CD4-positive, alpha-beta T cell treated with Interleukin-15 for 4 hours (primary cell): ENCODE data around the gene PRELID3B.

Source experiments
- DNase-seq: peaks from one replicate; pipeline ENCODE4 v3.0.0-alpha.2; 2020; ENCODE audit warnings: low spot score

Gene PRELID3B

DNA sequence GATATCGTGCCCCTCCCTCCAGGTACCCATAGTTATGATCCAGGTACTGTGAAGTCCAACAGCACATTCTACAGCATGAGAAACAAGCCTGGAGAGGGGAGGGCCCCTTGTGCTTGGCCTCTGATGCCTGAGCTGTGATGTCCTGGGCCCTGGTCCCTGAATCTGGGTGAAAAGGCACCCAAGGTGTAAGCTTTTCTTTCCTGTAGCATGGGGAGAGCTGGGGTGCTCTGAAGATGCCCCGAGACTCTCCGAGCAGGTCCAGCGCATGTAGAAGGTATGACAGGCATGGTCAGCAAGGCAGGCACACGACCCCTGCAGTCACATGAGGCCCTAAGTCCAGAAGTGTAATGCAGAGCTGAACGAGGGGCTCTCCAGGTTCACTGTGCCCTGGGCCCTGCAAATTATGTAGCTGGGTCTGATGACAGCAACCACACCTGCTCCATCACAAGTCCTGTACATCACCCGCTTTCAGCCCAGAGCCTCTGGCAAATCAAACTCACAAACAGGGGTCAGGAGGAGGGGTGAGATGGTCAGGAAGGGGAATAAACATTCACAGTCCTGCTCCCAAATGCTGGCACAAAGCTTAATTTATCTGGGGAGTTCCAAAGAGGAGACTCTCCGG, 33.8 kb downstream of the PRELID3B start:
- no peak for DNase-seq

DNA sequence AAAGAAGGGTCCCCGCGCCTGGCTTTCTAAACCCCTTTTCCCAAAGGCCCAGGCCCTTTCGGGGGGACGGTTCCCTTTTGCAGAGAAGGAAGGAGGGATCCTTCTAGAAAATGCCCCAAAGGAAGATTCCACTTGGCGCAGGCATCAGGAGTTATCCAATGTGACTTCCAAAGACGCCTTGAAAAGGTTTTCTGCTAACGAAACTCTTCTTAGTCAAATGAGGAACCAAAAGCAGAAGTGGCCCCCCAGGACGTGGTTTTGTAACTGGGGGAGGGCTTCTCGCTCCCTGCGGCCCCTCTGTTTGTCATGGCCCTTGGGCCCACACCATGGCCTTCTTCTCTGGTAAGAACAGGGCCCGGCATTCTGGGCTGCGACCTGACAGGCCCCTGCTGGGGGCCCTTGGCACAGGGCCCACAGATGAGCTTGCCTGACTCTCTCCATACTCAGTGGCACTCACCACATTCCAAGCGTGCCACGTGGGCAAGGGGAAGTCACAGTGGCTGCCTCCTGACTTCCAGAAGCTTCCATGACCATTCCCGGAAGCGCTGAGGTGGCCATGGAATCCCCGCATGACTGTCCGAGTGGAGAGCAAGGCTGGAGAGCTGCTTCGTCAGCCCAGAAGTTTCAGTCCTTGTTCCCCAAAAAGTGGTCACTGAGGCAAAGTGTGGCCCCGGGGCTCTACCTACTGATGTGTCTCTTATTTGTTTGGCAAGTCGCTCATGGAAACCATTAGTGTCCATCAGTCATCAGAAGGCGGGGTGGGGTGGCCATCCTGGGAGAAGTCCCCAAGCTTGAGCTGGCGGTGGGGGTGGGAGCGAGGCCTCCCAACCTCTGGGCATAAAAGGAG, 34.7 kb downstream of the PRELID3B start:
- no peak for DNase-seq

DNA sequence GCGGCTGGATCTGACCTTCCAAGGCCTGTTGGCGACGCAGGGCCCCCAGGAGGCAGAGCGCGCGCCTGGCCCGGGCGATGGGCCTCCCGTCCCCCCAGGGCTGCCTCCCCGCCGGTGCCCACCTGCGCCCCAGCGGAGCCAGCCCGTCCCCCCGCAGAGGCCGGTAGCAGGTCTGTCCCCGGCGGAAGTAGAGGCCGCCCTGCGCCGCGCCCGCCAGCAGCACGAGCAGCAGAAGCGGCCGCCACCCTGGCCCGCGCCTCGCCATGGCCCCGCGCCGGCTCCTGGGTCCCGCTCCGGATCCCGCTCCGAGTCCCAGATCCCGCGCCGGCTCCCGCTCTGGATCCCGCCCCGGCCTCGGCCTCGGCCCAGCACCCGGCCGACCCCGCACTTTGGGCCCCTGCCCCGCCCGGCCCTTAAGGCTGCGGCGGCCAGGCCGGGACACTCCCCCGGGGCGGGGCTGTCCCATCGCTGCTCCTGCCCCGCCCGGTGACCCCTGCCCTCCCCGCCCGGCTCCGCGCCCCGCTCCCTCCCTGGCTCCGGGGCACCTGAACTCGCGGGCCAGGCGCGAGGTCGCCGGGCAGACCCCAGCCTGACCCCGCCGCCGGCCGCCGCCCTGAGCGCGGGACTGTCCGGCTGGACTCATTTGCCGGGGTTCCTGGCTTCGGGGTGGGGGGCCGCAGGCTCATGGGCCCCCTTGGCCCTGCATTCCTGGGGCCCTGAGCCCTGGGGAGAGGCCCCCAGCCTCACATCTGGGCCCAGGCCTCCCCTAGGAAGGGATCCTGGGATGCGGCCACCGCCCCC, 35.5 kb downstream of the PRELID3B start, which contains the start of gene CTSZ:
Gene CTSZ (minus strand): TSS at position 391 of the 801 bp plus-strand sequence. CDS start 126 bp downstream, at position 265.
- DNase-seq, result peak; percentile 25

DNA sequence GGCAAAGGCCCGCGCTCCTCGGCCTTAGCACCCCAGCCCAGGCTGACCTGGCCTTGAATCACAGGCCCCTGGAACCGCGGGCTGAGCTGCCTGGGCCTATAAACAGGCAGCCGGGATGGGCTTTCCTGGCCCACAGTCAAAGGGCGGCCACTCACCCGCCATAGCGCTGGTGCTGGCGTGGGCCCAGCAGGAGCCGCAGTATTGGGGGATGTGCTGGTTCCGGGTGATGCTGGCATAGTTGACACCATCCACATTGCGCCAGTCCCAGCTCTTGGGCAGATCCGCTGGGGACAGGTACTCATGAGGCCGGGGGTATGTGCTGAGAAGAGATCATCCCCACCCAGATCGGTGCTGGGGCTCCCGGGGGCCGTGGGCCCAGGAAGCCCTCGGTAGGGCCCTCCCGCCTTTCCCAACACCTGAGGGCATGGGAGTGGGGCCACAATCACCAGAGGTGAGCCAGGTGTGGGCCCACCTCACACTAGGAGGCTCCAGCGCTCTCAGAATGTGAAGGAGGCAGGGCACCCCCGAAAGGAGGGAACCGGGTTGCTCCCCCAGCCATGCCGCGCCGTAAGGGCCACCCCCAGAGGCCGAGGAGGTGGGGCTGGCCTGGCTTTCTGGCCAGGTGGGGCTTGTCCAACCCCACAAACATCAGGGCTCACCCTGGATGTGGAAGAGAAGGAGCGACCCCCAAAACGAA, 36.3 kb downstream of the PRELID3B start:
- DNase-seq, result no peak

DNA sequence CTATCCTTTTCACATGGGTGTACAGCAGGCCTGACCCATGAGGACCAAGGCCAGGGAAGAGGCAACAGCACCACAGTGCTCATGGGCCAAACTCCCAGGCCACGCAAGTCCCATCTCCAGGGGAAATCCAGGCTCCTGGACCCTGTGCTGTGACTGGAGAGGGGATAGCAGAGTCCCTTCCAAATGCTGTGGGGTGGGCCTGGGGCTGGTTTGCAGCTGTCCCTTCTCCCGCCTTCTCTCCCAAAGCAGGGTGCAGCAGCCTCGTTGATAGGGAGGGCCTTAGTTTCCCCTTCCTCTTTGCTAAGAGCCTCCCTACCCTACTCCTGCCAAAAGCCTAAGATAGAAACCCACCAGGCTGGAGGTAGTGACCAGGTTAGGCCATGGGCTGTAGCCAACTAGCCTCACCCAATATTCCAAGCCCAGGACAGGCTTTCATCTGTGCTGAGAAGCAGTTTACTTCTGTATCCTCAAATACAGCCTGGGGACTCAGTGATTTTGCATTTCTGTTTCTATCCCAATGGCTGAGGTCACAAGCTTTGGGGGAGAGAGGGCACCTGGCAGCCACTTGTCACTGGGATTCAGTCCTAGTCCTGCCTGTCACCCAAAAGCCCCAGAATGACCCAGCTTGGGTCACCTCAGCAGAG, 36.9 kb downstream of the PRELID3B start:
- DNase-seq, result no peak

DNA sequence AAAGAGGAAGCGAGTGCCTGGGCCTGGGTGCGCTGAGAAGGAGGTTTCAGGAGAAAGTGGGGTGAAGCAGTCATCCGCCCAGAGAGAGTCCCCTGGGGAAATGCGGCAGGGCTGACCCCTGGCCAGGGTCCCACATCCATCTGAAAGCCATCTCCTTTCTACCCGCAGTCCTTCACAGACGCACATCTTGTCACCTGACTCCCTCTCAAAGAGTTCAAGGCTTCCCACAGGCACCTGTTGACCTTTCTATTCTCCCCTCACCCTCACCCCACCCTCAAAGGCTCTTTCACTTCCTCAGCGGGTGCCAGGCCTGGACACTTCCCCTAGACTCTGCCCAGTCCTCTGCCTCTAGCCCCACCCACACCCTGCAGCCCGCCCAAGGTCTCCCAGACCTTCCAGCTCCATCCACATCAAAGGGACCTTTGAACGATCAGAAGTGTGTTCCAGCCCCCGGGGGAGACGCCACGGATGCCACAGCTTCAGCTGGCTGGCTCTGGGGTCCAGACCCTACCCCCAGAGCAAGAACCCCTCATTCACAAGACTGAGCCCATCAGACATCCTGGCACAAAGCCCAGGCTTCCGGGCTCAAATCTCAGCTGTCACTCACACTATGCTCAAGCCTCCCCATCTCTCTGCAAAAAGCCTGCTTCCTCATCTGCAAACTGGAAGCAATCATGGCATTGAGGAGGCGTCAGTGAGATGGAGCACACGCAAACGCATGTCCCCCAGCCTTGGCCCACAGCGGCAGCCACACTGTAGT, 37.6 kb downstream of the PRELID3B start:
- peak; percentile 41 for DNase-seq

DNA sequence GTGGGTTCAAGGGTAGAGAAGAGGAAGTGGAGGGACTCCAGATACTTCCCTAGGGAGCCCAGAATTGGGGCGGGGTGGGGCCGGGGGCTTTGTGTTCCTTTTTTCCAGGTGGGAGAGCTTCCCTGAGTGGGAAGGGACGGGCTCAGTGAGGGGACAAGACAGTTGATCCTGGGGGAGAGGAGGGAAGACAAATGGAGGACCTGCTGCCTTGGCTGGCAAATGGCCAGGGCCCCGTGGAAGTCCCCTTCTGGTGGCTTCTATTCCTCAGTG, 38.2 kb downstream of the PRELID3B start:
- peak; percentile 47 for DNase-seq

DNA sequence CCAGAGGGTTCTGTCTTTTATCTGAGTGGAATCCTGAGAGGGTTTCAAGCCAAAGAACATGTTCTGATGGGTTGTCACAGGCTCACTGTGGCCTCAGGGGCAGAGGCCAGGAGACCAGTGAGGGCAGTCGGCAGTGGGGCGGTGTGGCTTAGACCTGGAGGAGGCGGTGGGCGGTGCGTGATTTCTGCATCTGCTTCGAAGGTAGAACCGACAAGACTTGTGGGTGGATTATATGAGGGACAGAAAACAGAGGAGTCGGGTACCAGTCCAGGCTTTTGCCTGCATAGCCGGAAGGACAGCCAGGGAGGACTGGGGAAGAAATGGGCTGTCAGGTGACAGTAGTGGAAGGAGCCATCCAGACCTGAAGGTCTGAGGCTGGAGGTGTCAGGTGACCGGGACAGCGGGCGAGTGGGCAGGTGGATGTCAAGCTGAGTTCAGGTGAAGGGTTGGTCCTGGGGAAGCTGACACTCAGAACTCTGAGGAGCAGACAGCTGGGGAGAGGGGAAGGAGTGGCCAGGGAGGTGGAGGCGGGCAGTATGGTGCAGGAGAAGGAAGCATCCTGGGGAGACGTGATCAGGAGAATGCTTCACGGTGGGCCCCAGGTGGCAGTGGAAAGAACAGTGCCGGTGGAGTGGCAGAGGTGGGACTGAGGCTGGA, 38.6 kb downstream of the PRELID3B start:
- DNase-seq, result no peak

DNA sequence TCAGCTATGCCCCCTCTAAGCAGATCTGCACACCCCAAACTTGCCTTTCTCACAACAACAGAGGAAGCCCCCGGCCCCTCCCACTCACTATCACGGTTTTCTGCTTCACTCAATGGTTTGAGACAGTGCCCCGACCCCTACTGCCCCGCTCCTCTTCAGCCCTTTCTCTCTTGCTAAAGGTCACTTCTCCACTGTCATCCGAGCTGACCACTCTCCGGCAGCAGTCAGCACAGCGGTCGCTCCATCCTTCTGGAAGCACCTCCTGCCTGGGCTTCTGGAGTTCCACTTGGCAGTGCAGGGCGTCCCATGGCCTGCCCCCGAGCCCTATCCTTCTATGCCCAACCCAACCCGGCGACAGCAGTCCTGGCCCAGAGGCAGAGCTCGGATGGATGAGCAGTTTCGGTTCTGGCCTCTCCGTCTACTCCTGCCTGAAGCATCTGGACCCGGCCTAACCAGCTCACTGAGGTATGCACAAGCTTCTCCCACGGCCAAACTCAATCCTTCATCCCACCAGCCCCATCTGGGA, 39.6 kb downstream of the PRELID3B start:
- DNase-seq, result no peak

DNA sequence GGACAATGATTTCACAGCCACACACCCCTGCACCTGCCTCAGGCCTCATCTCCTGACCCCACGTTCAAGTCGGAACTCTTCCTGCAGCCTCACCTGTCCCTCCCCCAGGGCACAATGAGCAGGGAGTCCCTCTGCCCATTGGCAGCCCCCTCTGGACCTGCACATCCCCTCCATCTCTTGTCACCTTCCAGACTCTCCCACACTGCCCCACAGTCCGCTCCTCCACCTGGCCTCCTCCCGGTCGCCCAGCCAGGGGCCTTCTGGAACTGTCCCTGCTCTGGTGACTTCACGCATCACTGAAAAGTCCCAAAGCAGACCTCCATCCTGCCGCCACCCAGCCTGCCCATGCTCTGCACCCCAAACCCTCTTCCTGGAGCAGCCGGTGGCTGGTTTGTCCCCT, 40.2 kb downstream of the PRELID3B start:
- DNase-seq, result no peak

DNA sequence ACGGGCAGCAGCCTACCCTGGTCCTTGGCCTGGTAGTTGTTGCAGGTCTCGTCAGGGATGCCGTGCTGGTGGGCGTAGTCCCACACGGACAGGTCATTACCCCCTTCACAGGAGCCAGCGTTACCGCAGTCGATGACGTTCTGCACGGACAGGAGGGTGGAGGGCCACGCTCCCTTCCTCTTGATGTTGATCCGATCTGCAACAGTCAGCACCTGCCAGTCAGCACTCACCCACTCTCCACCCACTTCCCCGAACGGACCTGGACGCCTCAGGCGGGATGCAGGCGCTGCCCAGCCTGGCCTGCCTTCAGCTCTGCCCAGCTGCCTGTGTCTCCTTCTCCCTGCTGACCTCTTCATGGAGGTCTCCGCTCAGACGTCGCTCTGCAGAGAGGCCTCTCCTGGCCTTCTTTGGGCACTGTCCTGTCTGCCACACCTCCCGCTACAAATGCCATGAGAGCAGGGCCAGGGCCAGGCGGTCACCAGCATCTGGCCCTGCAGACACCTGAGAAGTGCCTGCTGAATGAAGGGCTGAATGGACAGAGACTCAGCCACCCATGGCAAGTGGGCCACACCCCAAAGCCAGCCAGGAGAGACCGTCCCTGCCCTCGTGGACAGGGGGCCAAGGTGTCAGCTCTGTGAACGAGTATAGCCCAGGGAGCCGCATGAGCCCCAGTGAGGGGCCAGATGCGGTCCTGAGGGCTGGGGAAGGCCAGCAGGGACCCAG, 41.0 kb downstream of the PRELID3B start:
- no peak for DNase-seq

DNA sequence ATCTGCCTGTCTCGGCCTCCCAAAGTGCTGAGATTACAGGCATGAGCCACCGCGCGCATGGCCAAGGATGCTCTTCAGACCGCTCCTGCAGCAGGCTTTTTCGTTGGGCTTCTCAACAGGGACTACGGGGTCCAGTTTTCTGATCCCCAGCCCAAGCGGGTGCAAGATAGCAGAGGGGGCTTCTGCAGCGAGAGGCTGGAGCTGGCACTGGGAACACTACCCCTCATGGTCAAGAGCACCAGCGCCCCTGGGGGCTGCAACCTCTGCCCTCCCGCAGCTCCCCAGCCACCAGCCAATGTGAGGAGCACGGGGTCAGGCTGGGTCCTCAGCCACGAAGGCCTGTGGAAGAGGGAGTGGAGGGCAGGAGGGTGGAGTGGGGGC, 41.5 kb downstream of the PRELID3B start:
- DNase-seq, result no peak

DNA sequence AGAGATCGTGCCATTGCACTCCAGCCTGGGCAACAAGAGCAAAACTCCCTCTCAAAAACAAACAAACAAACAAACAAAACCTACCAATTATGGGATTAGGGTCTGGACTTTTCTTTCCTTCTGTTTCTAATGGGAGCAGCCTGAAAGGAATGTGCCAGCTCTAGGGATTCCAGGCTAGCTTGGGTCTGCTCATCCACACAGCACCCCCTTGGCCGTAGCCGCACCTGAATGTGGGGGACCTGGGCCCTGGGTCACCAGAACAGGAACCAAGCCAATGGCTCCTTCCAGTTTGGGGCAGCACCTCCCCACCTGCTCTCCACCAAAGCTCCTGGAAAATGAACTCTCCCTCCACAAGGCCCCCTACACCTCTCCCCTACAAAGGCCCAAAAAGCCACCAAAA, 42.3 kb downstream of the PRELID3B start:
- no peak for DNase-seq

DNA sequence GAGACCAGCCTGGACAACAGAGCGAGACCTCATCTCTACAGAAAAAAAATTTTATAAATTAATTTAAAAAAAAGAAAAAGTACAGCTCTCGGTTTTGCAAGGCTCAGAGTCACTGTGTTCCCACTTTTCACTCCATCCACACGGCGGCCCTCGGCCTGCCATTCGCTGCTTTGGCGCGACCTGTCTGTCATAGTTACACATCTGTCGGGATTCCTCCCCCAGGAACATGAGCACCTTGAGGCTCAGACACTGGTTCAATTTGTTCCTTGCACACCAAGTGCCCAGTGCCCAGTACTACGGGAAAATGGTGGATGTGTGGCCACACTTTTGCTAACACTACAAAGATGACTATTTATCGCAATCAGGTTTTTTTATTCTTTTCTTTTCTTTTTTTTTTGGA, 43.9 kb downstream of the PRELID3B start:
- no peak for DNase-seq

DNA sequence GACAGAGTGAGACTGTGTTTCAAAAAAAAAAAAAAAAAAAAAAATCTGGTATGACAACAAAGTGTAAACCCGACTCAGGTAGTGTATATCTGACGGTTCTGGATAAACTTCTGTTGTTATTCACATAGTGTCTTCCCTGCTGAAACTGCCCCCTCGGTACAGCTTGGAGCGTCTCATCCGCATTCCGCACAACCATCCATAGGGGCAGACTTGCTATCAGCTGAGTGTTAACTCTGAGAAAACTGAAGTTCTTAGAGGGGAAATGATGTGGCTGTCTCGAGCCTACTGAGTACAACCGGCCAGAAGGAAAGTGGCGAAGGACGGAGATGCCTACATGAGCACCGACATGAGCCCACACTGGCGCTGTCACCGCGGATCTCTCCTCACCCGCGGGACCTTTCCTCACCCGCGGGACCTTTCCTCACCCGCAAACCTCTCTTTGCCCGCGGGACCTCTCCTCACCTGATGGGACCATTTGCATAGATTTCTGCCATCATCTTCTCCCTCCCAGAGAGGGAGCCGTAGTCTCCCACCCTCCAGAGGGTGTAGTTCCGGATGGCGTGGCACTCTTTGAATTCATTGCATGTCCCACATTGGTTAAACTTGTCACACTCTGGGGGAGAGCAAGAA, 45.3 kb downstream of the PRELID3B start:
- DNase-seq, result no peak

DNA sequence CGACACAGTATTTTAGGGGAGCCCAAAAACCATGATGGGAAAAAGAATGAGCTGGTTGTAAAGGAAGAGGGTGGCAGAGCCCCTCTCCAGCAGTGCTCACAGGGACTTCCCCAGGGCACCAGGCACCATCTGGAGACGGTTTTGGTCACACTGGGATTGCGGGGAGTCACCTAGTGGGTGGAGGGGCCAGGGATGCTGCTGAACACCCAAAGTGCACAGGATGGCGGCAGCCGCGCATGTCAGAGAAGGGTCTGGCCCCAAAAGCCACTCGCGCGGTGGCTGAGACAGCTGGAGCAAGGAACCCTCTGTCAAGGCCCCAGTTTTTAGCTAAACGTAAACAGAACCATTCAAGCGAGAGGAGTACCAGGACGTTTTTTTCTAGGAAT, 46.4 kb downstream of the PRELID3B start:
- DNase-seq, result no peak

DNA sequence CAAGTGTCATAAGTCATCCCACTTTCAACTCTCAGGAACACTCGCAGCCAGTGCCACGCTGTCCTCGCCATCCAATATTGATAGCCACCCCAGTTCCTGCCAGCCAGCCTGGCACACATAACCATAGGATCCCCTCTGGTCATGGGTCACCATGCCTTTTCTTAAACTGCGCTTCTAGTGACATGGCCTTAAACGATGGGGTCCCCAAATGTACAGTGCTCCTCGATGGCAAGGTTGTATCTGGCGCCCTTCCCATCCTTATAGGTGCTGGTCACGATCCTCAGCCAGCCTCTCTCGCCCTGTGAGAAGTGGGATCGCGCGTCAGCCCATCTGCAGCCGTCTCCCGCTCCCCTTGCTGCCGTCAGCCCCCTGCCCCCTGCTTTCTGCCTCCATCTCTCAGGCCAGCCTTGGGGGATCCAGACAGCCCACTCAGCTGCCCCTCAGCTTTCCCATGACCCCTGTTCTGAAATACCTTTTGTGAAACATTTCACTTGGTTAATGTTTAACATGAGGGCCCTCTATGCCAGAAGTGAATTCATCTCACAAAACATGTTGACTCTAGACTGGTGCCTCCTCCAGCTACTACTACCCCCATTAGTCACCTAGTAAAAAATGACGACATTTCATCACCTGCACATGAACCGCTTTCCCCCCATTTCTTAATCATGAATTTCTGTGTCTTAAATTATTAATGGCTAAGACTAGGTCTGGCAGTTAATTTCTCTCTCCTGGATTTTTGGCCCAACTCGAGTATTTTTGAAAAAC, 46.9 kb downstream of the PRELID3B start:
- DNase-seq, result no peak

DNA sequence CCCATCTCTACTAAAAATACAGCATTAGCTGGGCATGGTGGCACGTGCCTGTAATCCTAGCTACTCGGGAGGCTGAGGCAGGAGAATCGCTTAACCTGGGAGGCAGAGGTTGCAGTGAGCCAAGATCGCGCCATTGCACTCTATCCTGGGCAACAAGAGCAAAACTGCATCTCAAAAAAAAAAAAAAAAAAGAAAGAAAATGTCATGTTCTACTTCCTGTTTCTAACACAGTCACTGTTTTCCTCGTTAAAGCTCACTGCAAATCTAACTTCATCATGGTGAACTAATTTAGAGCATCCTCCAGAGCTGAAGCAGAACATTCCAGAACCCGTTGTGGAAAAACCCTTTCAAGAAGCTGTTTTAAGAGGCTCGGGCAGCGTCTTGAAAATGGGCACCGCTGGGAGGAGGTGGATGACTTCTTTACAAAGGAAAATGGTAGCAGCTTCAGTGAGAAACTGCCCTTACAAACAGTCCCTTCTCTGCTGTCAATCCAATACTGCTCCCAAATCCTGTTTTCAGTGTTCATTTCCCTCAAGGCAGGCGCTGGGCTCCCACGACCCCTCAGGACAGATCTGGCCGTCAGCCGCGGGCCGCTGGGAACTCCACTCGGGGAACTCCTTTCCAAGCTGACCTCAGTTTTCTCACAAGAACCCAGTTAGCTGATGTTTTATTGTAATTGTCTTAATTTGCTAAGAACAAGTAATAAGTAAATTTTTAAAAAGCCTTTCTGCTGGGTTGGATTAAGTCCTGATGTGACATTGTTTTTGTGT, 48.0 kb downstream of the PRELID3B start:
- DNase-seq, result no peak
